ENCODE data around the gene ADCY2. TPM values are rescaled to one million over a fixed set of nuclear protein-coding genes. Genes with fewer than 3 reads are reported as not detected.

The ADCY2 gene
- total and polyA plus RNA-seq, 2 of the 13 experiments (the other 11 are each of a cell fraction or from before 2014, with no cell fraction given), result not detected

DNA sequence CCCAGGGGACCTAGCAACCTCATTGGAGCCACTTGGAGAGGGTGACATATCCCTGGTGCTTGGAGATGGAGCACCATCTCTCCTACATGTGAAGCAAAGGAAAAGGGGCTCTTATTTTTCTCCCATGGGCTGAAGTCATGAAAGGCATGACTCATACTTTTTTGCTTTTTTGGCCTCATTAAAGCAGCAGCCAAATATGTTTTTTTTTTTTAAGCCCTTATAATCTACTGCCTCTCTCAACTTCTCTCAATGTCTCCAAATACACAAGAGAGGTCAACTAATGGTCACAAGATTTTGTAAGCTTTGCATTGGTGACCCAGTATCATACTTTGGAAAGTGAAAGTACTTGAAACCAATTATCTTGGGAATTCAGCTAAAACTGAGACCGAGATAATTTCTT lies 456.6 kb downstream of the ADCY2 start:
- DNase-seq (ENCODE audit: low spot score), result no peak
- CTCF ChIA-PET (ENCODE audit: low intra/inter-chr PET ratio, low total read pairs), result no interaction called here
- peaks cover 3 to 10% of the 10 kb centered on the region in 2 experiments; a peak in 2 of 5 replicates for H3K27me3 ChIP-seq (ENCODE audit: control insufficient read depth in 1 of 2, insufficient read depth in 2 of 2, low read length in 2 of 2)
- ATAC-seq, result no peak
- no peak for FAIRE-seq
- 20% methylated on average over 1 of the region's 1 CpG for WGBS (ENCODE audit: low lambda C conversion rate)
- intact Hi-C loops (cut with micrococcal nuclease; ENCODE audit: unreplicated experiment), result no loop called here
- TF ChIP-seq, protein P1, sequence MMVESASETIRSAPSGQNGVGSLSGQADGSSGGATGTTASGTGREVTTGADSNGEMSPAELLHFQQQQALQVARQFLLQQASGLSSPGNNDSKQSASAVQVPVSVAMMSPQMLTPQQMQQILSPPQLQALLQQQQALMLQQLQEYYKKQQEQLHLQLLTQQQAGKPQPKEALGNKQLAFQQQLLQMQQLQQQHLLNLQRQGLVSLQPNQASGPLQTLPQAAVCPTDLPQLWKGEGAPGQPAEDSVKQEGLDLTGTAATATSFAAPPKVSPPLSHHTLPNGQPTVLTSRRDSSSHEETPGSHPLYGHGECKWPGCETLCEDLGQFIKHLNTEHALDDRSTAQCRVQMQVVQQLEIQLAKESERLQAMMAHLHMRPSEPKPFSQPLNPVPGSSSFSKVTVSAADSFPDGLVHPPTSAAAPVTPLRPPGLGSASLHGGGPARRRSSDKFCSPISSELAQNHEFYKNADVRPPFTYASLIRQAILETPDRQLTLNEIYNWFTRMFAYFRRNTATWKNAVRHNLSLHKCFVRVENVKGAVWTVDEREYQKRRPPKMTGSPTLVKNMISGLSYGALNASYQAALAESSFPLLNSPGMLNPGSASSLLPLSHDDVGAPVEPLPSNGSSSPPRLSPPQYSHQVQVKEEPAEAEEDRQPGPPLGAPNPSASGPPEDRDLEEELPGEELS (CRISPR knock-in tag; IDR thresholded peaks at IDR 0.05), result no peak
- no peak for TF ChIP-seq FOXK2 (IDR thresholded peaks at IDR 0.05)
- TF ChIP-seq ZNF709 (CRISPR knock-in tag; IDR thresholded peaks at IDR 0.05), result no peak
- TF ChIP-seq ZNF614 (CRISPR knock-in tag; IDR thresholded peaks at IDR 0.05; ENCODE audit: borderline replicate concordance), result no peak
- TF ChIP-seq, protein P2, sequence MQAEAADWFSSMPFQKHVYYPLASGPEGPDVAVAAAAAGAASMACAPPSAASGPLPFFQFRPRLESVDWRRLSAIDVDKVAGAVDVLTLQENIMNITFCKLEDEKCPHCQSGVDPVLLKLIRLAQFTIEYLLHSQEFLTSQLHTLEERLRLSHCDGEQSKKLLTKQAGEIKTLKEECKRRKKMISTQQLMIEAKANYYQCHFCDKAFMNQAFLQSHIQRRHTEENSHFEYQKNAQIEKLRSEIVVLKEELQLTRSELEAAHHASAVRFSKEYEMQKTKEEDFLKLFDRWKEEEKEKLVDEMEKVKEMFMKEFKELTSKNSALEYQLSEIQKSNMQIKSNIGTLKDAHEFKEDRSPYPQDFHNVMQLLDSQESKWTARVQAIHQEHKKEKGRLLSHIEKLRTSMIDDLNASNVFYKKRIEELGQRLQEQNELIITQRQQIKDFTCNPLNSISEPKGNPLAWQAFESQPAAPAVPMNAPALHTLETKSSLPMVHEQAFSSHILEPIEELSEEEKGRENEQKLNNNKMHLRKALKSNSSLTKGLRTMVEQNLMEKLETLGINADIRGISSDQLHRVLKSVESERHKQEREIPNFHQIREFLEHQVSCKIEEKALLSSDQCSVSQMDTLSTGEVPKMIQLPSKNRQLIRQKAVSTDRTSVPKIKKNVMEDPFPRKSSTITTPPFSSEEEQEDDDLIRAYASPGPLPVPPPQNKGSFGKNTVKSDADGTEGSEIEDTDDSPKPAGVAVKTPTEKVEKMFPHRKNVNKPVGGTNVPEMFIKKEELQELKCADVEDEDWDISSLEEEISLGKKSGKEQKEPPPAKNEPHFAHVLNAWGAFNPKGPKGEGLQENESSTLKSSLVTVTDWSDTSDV (CRISPR knock-in tag; IDR thresholded peaks at IDR 0.05), result no peak
- TF ChIP-seq DMAP1 (CRISPR knock-in tag; IDR thresholded peaks at IDR 0.05), result no peak
- TF ChIP-seq NAIF1 (CRISPR knock-in tag; IDR thresholded peaks at IDR 0.05; ENCODE audit: borderline replicate concordance), result no peak
- TF ChIP-seq, protein P3, sequence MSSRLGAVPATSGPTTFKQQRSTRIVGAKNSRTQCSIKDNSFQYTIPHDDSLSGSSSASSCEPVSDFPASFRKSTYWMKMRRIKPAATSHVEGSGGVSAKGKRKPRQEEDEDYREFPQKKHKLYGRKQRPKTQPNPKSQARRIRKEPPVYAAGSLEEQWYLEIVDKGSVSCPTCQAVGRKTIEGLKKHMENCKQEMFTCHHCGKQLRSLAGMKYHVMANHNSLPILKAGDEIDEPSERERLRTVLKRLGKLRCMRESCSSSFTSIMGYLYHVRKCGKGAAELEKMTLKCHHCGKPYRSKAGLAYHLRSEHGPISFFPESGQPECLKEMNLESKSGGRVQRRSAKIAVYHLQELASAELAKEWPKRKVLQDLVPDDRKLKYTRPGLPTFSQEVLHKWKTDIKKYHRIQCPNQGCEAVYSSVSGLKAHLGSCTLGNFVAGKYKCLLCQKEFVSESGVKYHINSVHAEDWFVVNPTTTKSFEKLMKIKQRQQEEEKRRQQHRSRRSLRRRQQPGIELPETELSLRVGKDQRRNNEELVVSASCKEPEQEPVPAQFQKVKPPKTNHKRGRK (CRISPR knock-in tag; IDR thresholded peaks at IDR 0.05), result no peak
- TF ChIP-seq, protein P4, sequence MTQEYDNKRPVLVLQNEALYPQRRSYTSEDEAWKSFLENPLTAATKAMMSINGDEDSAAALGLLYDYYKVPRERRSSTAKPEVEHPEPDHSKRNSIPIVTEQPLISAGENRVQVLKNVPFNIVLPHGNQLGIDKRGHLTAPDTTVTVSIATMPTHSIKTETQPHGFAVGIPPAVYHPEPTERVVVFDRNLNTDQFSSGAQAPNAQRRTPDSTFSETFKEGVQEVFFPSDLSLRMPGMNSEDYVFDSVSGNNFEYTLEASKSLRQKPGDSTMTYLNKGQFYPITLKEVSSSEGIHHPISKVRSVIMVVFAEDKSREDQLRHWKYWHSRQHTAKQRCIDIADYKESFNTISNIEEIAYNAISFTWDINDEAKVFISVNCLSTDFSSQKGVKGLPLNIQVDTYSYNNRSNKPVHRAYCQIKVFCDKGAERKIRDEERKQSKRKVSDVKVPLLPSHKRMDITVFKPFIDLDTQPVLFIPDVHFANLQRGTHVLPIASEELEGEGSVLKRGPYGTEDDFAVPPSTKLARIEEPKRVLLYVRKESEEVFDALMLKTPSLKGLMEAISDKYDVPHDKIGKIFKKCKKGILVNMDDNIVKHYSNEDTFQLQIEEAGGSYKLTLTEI (CRISPR knock-in tag; conservative IDR thresholded peaks at IDR 0.05), result no peak
- no peak overlapping the region for H3K4me2 ChIP-seq (ENCODE audit: low read depth, low read length)
- no peaks in the 10 kb centered on the region for H3K79me2 ChIP-seq (ENCODE audit: insufficient read depth, low read length)
- POLR2A ChIA-PET, result interaction anchor here (3.6 kb wide), 1 partner anchor 16 kb away, joined by 18 read pairs; the partner anchor contains the start of genes FASTKD3 and MTRR
- H3K9me3 ChIP-seq (ENCODE audit: low read length), result no peaks in the 10 kb centered on the region
- no peaks in the 10 kb centered on the region for H4K20me1 ChIP-seq (ENCODE audit: insufficient read depth, low read length)
- H2AFZ ChIP-seq (ENCODE audit: low read length), result no peak overlapping the region
- H3K9ac ChIP-seq (ENCODE audit: insufficient read depth, low read depth, low read length), result no peak overlapping the region
- H3K36me3 ChIP-seq (replicated peaks in 1 of 2; ENCODE audit: control insufficient read depth in 1 of 2, insufficient read depth in 2 of 2, low read length in 2 of 2), result no peaks in the 10 kb centered on the region
- BruUV-seq (replicated peaks), result no TSS peak
- no peak overlapping the region for H3K4me3 ChIP-seq (replicated peaks in 1 of 3; ENCODE audit: insufficient read depth in 1 of 3, low read depth in 2 of 3, low read length in 3 of 3)
- in situ Hi-C loops (cut with HindIII; ENCODE audit: extremely low pct_ligation_motif_present, low pct_unique_long_range_greater_than_20kb), result no loop called here
- no peak overlapping the region for H3K27ac ChIP-seq (ENCODE audit: extremely low read length, insufficient read depth, low read length)
- H3K4me1 ChIP-seq (ENCODE audit: insufficient read depth, low read length), result peaks cover 25% of the 10 kb centered on the region
